Measurements from ENCODE around the gene TTC1.

DNA sequence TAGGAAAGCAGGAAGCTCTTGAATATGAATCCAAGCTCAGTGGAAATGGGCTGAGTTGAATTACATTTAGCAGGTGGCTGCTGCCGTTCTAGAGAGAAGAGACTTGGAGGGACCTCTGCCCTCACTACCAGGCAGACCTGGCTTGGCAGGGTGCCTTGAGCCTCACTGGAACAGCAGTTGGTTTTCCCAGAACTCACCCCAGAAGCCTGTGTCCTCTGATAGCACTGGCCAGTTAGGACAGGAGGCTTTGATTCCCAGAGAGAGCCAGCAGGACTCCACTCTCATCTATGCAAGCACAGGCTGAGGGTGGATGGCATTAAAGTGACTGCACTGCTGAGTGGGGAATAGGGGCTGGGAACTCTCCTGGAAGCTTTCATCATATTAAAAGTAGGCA, 55.5 kb downstream of the TTC1 start:
- TF ChIP-seq, protein P1, sequence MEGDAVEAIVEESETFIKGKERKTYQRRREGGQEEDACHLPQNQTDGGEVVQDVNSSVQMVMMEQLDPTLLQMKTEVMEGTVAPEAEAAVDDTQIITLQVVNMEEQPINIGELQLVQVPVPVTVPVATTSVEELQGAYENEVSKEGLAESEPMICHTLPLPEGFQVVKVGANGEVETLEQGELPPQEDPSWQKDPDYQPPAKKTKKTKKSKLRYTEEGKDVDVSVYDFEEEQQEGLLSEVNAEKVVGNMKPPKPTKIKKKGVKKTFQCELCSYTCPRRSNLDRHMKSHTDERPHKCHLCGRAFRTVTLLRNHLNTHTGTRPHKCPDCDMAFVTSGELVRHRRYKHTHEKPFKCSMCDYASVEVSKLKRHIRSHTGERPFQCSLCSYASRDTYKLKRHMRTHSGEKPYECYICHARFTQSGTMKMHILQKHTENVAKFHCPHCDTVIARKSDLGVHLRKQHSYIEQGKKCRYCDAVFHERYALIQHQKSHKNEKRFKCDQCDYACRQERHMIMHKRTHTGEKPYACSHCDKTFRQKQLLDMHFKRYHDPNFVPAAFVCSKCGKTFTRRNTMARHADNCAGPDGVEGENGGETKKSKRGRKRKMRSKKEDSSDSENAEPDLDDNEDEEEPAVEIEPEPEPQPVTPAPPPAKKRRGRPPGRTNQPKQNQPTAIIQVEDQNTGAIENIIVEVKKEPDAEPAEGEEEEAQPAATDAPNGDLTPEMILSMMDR (IDR thresholded peaks at IDR 0.05) = no peak
- TF ChIP-seq POLR2AphosphoS5 (IDR thresholded peaks at IDR 0.05; ENCODE audit: low read depth, low read length) = no peak
- TF ChIP-seq, protein P2, sequence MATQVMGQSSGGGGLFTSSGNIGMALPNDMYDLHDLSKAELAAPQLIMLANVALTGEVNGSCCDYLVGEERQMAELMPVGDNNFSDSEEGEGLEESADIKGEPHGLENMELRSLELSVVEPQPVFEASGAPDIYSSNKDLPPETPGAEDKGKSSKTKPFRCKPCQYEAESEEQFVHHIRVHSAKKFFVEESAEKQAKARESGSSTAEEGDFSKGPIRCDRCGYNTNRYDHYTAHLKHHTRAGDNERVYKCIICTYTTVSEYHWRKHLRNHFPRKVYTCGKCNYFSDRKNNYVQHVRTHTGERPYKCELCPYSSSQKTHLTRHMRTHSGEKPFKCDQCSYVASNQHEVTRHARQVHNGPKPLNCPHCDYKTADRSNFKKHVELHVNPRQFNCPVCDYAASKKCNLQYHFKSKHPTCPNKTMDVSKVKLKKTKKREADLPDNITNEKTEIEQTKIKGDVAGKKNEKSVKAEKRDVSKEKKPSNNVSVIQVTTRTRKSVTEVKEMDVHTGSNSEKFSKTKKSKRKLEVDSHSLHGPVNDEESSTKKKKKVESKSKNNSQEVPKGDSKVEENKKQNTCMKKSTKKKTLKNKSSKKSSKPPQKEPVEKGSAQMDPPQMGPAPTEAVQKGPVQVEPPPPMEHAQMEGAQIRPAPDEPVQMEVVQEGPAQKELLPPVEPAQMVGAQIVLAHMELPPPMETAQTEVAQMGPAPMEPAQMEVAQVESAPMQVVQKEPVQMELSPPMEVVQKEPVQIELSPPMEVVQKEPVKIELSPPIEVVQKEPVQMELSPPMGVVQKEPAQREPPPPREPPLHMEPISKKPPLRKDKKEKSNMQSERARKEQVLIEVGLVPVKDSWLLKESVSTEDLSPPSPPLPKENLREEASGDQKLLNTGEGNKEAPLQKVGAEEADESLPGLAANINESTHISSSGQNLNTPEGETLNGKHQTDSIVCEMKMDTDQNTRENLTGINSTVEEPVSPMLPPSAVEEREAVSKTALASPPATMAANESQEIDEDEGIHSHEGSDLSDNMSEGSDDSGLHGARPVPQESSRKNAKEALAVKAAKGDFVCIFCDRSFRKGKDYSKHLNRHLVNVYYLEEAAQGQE (IDR thresholded peaks at IDR 0.05; ENCODE audit: insufficient read depth in 1 of 2, low read depth in 2 of 2, low read length in 1 of 2) = no peak

Measured in Panc1 (cell line).